ENCODE results near the gene CFAP68. TPM values are rescaled to one million over a fixed set of nuclear protein-coding genes. Genes with fewer than 3 reads are reported as not detected.
A peak's percentile ranks its signal among the peaks of the same experiment; 100 is the strongest.
"Not testable (repeated sequence)": the region's sequence is repeated elsewhere in the genome, so short reads cannot be mapped to it uniquely, and the experiment has no call there.

The CFAP68 gene
- total and polyA plus RNA-seq, 7 experiments from 2014 or later, result 13.7 to 39.4 (median 20.8) TPM

- intact Hi-C loops (cut with micrococcal nuclease), result loop anchor here (2.0 to 10.0 kb wide), 5 partner anchors 112 to 1996 kb away; partner anchors contain the start of genes TTC12 (in 2 of the 2), FDX1 (in 1 of the 2), PPP2R1B (in 1 of the 2) and USP28 (in 1 of the 2)
- peak overlapping the region; percentile 96 for H3K27ac ChIP-seq (ENCODE audit: low read depth, low read length)
- H3K4me1 ChIP-seq (ENCODE audit: control insufficient read depth in 2 of 2, insufficient read depth in 2 of 2, low read length in 2 of 2), result peaks cover 7% of the 10 kb centered on the region in 2 donors
- peaks cover 0 to 21% (median 6%) of the 10 kb centered on the region in 3 experiments for H3K36me3 ChIP-seq (ENCODE audit: control insufficient read depth in 2 of 3, insufficient read depth in 3 of 3, low read length in 3 of 3)
- Mint-ChIP-seq H3K36me3 (peaks cover 0 to 19% (median 6%) of the 10 kb centered on the region in 5 donors), H3K4me3 (peak overlapping the region; percentile 83 to 99 (median 95)), H3K4me1 (peaks cover 9 to 32% (median 26%) of the 10 kb centered on the region in 7 donors), H3K27ac (peak overlapping the region; percentile 98 to 100 (median 100)), H3K27me3 (no peaks in the 10 kb centered on the region), H3K9me3 (peaks cover 0 to 6% (median 0%) of the 10 kb centered on the region in 11 donors)
- ATAC-seq, result no peak
- no peak for DNase-seq
- no peaks in the 10 kb centered on the region for H3K27me3 ChIP-seq (ENCODE audit: control insufficient read depth in 2 of 2, insufficient read depth in 2 of 2, low read length in 2 of 2)
- peak overlapping the region; percentile 93 for H3K4me3 ChIP-seq (ENCODE audit: low read length)
- POLR2A ChIA-PET, result interaction anchor here (0.8 to 3.3 kb wide), 3 partner anchors 48 to 208 kb away, joined by 3 to 17 read pairs (median 4); partner anchors contain the start of genes SDHD and TIMM8B
- H3K9me3 ChIP-seq (ENCODE audit: control insufficient read depth in 2 of 3, low read length in 3 of 3), result no peaks in the 10 kb centered on the region
- CTCF ChIA-PET, result interaction anchor here (1.5 kb wide), 1 partner anchor 104 kb away, joined by 6 read pairs; no protein-coding TSS in a partner anchor
These were observed 924 bp upstream of the CFAP68 start for GRCh38 chr11:111878385-111878848.

DNA sequence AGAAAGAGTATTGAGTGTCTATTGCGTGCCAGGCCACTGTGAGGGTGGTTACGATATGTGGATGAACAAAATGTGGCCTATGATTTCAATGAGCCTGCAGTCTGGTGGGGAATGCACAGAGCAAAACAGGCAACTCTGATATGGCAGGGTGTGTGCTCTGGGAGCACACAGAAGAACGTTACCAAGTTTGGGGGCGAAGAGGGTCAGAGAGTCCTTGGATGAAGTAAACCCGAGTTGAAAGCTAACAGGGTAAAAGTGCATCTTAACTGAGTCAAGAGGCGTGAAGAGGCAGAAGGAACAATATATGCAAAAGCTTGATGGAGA is 258 bp downstream of the CFAP68 start:
- Mint-ChIP-seq H3K36me3 (peaks cover 4 to 27% (median 7%) of the 10 kb centered on the region in 5 donors), H3K27me3 (no peaks in the 10 kb centered on the region), H3K4me1 (peaks cover 9 to 32% (median 26%) of the 10 kb centered on the region in 7 donors), H3K4me3 (peak overlapping the region; percentile 83 to 99 (median 95)), H3K9me3 (peaks cover 0 to 6% (median 0%) of the 10 kb centered on the region in 11 donors), H3K27ac (peak overlapping the region; percentile 98 to 100 (median 100))
- CTCF ChIA-PET, result interaction anchor here (0.5 to 1.2 kb wide), 3 partner anchors 38 to 49 kb away, joined by 3 to 4 read pairs (median 4); no protein-coding TSS in a partner anchor
- Histone ChIP-seq H3K36me3 (ENCODE audit: control insufficient read depth in 2 of 3, insufficient read depth in 3 of 3, low read length in 3 of 3) (peaks cover 0 to 25% (median 6%) of the 10 kb centered on the region in 3 experiments), H3K4me3 (ENCODE audit: low read length) (peak overlapping the region; percentile 93), H3K27ac (ENCODE audit: low read depth, low read length) (peak overlapping the region; percentile 96), H3K27me3 (ENCODE audit: control insufficient read depth in 2 of 2, insufficient read depth in 2 of 2, low read length in 2 of 2) (no peaks in the 10 kb centered on the region), H3K4me1 (ENCODE audit: control insufficient read depth in 2 of 2, insufficient read depth in 2 of 2, low read length in 2 of 2) (peaks cover 7% of the 10 kb centered on the region in 2 donors), H3K9me3 (ENCODE audit: control insufficient read depth in 2 of 3, low read length in 3 of 3) (no peaks in the 10 kb centered on the region)
- POLR2A ChIA-PET, result interaction anchor here (0.6 to 1.7 kb wide), 5 partner anchors 8 to 207 kb away, joined by 4 to 14 read pairs (median 6); partner anchors contain the start of genes ALG9, SDHD and TIMM8B
- DNase-seq (no peak), ATAC-seq (peak; percentile 3)
- intact Hi-C loops (cut with micrococcal nuclease), result loop anchor here (1.0 to 10.0 kb wide), 18 partner anchors 8 to 1995 kb away; partner anchors contain the start of genes ALG9 (in 2 of the 2), DLAT (in 2 of the 2), NKAPD1 (in 2 of the 2) and PIH1D2 (in 2 of the 2)

DNA sequence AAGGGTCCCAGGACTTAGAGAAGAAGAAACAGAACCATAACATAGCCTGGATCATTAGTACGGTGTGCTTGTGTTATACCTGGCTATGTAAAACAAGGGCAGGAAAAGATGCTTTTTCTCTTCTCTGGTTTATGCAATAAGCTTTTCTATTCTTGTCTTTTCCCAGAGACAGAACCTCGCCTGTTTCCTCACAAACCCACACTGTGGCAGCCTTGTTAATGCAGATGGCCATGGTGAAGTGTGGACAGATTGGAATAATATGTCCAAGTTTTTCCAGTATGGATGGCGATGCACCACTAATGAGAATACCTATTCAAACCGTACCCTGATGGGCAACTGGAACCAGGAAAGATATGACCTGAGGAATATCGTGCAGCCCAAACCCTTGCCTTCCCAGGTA is 2.9 kb downstream of the CFAP68 start:
- Mint-ChIP-seq H3K9me3 (peaks cover 0 to 6% (median 0%) of the 10 kb centered on the region in 11 donors), H3K4me1 (peaks cover 9 to 28% (median 21%) of the 10 kb centered on the region in 7 donors), H3K27me3 (no peaks in the 10 kb centered on the region), H3K4me3 (no peak overlapping the region), H3K36me3 (peaks cover 2 to 19% (median 8%) of the 10 kb centered on the region in 5 donors), H3K27ac (no peak overlapping the region)
- Histone ChIP-seq H3K9me3 (ENCODE audit: control insufficient read depth in 2 of 3, low read length in 3 of 3) (no peaks in the 10 kb centered on the region), H3K36me3 (ENCODE audit: control insufficient read depth in 2 of 3, insufficient read depth in 3 of 3, low read length in 3 of 3) (peaks cover 0 to 11% (median 0%) of the 10 kb centered on the region in 3 experiments), H3K27ac (ENCODE audit: low read depth, low read length) (no peak overlapping the region), H3K27me3 (ENCODE audit: control insufficient read depth in 2 of 2, insufficient read depth in 2 of 2, low read length in 2 of 2) (no peaks in the 10 kb centered on the region), H3K4me1 (ENCODE audit: control insufficient read depth in 2 of 2, insufficient read depth in 2 of 2, low read length in 2 of 2) (peaks cover 7% of the 10 kb centered on the region in 2 donors), H3K4me3 (ENCODE audit: low read length) (no peak overlapping the region)
- intact Hi-C loops (cut with micrococcal nuclease), result no loop called here
- ATAC-seq (no peak), DNase-seq (no peak)
- ChIA-PET POLR2A (interaction anchor here (0.5 to 1.7 kb wide), 3 partner anchors 11 to 45 kb away, joined by 3 to 6 read pairs (median 6); partner anchors contain the start of gene ALG9), CTCF (no interaction called here)

DNA sequence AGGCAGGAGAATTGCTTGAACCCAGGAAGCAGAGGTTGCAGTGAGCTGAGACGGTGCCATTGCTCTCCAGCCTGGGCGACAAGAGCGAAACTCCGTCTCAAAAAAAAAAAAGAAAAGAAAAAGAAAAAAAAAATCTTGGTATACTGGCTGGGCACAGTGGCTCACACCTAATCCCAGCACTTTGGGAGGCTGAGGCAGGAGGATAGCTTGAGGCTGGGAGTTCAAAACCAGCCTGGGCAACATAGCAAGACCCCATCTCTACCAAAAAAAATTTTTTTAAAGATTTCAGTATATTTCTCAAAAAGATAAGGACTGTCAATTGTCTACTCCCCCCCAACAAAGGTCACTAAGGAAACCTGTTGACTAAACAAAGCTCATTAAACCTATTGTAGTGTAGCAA is 5.7 kb downstream of the CFAP68 start:
- CTCF ChIA-PET, result interaction anchor here (0.6 kb wide), 1 partner anchor 20 kb away, joined by 3 read pairs; no protein-coding TSS in a partner anchor
- not testable (repeated sequence) for ATAC-seq, H3K4me1 Mint-ChIP-seq

DNA sequence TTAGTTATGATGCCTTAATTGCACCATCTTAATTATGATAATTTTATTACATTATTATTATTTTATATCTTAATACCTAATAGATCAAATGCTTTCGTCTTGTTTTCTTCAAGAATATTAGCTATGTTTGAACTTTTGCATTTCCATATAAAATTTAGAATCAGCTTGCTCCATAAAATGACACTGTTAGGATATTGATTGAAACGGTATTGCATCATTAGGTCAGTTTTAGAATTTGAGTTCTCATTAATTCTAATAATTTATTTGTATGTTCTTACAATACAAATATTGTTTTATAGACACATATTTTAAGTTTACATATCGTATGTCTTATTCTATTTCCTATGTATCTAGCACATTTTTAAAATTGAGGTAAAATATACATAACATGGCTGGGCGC is 6.7 kb downstream of the CFAP68 start:
- Mint-ChIP-seq H3K27me3 (no peaks in the 10 kb centered on the region), H3K27ac (no peak overlapping the region), H3K4me3 (no peak overlapping the region), H3K36me3 (peaks cover 0 to 19% (median 8%) of the 10 kb centered on the region in 5 donors), H3K4me1 (peaks cover 0 to 5% (median 0%) of the 10 kb centered on the region in 7 donors), H3K9me3 (no peaks in the 10 kb centered on the region)
- H3K27ac ChIP-seq (ENCODE audit: low read depth, low read length), result no peak overlapping the region
- CTCF ChIA-PET, result interaction anchor here (0.6 to 0.7 kb wide), 2 partner anchors 39 to 41 kb away, joined by 4 to 6 read pairs; no protein-coding TSS in a partner anchor
- H3K36me3 ChIP-seq (ENCODE audit: control insufficient read depth in 2 of 3, insufficient read depth in 3 of 3, low read length in 3 of 3), result peaks cover 0 to 11% (median 0%) of the 10 kb centered on the region in 3 experiments
- no peak overlapping the region for H3K4me3 ChIP-seq (ENCODE audit: low read length)
- H3K27me3 ChIP-seq (ENCODE audit: control insufficient read depth in 2 of 2, insufficient read depth in 2 of 2, low read length in 2 of 2), result no peaks in the 10 kb centered on the region
- POLR2A ChIA-PET, result interaction anchor here (1.1 to 1.5 kb wide), 3 partner anchors 15 to 201 kb away, joined by 3 to 4 read pairs (median 3); partner anchors contain the start of genes ALG9, SDHD and TIMM8B
- intact Hi-C loops (cut with micrococcal nuclease), result no loop called here
- DNase-seq (no peak), ATAC-seq (no peak)
- H3K9me3 ChIP-seq (ENCODE audit: control insufficient read depth in 2 of 3, low read length in 3 of 3), result no peaks in the 10 kb centered on the region
- H3K4me1 ChIP-seq (ENCODE audit: control insufficient read depth in 2 of 2, insufficient read depth in 2 of 2, low read length in 2 of 2), result no peaks in the 10 kb centered on the region

More for the DNA sequence above, 5.7 kb downstream of the CFAP68 start:
- intact Hi-C loops (cut with micrococcal nuclease); H3K4me3 ChIP-seq (ENCODE audit: low read length); H3K4me3 Mint-ChIP-seq; H3K9me3 Mint-ChIP-seq; DNase-seq; H3K4me1 ChIP-seq (ENCODE audit: control insufficient read depth in 2 of 2, insufficient read depth in 2 of 2, low read length in 2 of 2); H3K27ac Mint-ChIP-seq; H3K27ac ChIP-seq (ENCODE audit: low read depth, low read length); H3K9me3 ChIP-seq (ENCODE audit: control insufficient read depth in 2 of 3, low read length in 3 of 3); H3K27me3 ChIP-seq (ENCODE audit: control insufficient read depth in 2 of 2, insufficient read depth in 2 of 2, low read length in 2 of 2); H3K27me3 Mint-ChIP-seq: not testable (repeated sequence)
- peaks cover 0 to 19% (median 8%) of the 10 kb centered on the region in 5 donors for H3K36me3 Mint-ChIP-seq
- POLR2A ChIA-PET, result interaction anchor here (1.5 kb wide), 1 partner anchor 14 kb away, joined by 4 read pairs; the partner anchor contains the start of gene ALG9
- H3K36me3 ChIP-seq (ENCODE audit: control insufficient read depth in 2 of 3, insufficient read depth in 3 of 3, low read length in 3 of 3), result peaks cover 0 to 11% (median 0%) of the 10 kb centered on the region in 3 experiments

DNA sequence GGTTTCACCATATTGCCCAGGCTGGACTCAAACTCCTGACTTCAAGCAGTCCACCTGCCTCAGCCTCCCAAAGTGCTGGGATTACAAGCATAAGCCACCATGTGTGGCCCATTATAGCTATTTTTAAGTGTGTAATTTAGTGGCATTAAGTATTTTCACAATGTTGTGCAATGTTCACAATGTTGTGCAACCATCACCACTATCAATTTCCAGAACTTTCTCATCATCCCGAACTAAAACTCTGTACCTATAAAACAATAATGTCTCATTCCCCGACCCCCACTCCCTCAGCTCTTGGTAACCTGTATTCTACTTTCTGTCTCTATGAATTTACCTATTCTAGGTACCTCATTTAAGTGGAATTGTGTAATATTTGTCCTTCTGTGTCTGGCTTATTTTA is 7.5 kb downstream of the CFAP68 start:
- H3K9me3 ChIP-seq (ENCODE audit: control insufficient read depth in 2 of 3, low read length in 3 of 3), result no peaks in the 10 kb centered on the region
- peaks cover 0 to 2% (median 0%) of the 10 kb centered on the region in 5 donors for H3K27me3 Mint-ChIP-seq
- no peaks in the 10 kb centered on the region for H3K9me3 Mint-ChIP-seq
- H3K36me3 Mint-ChIP-seq, result peaks cover 0 to 19% (median 8%) of the 10 kb centered on the region in 5 donors
- CTCF ChIA-PET, result no interaction called here
- no peak for DNase-seq
- no peaks in the 10 kb centered on the region for H3K4me1 ChIP-seq (ENCODE audit: control insufficient read depth in 2 of 2, insufficient read depth in 2 of 2, low read length in 2 of 2)
- no peak overlapping the region for H3K27ac Mint-ChIP-seq
- ATAC-seq, result no peak
- intact Hi-C loops (cut with micrococcal nuclease), result no loop called here
- POLR2A ChIA-PET, result interaction anchor here (1.1 kb wide), 1 partner anchor 200 kb away, joined by 3 read pairs; the partner anchor contains the start of genes SDHD and TIMM8B
- H3K36me3 ChIP-seq (ENCODE audit: control insufficient read depth in 2 of 3, insufficient read depth in 3 of 3, low read length in 3 of 3), result peaks cover 0 to 11% (median 0%) of the 10 kb centered on the region in 3 experiments
- no peak overlapping the region for H3K4me3 ChIP-seq (ENCODE audit: low read length)
- H3K4me3 Mint-ChIP-seq, result no peak overlapping the region
- no peak overlapping the region for H3K27ac ChIP-seq (ENCODE audit: low read depth, low read length)
- H3K4me1 Mint-ChIP-seq, result no peaks in the 10 kb centered on the region
- no peaks in the 10 kb centered on the region for H3K27me3 ChIP-seq (ENCODE audit: control insufficient read depth in 2 of 2, insufficient read depth in 2 of 2, low read length in 2 of 2)
